GM18508 (cell line): ENCODE results near the gene SEMA5A.

Experiments used
- ATAC-seq: cut with Tn5 transposase; IDR thresholded peaks from one replicate; pipeline ENCODE4 v1.9.1; 2021; ENCODE audit warnings: moderate number of reproducible peaks; ENCODE audit not compliant: insufficient read depth, unreplicated experiment

Gene SEMA5A

GRCh38 chr5:9515436-9515835 is 30.4 kb downstream of the SEMA5A start:
- no peak for ATAC-seq

- ATAC-seq = no peak
Observed at GRCh38 chr5:9514968-9515367, 30.9 kb downstream of the SEMA5A start.

GRCh38 chr5:9513827-9514226 is 32.0 kb downstream of the SEMA5A start:
- no peak for ATAC-seq

- no peak for ATAC-seq
Observed at GRCh38 chr5:9512457-9512856, 33.4 kb downstream of the SEMA5A start.

- no peak for ATAC-seq
Observed at GRCh38 chr5:9507974-9508373, 37.9 kb downstream of the SEMA5A start.

- no peak for ATAC-seq
Observed at GRCh38 chr5:9505225-9505624, 40.6 kb downstream of the SEMA5A start.

GRCh38 chr5:9502864-9503263 is 43.0 kb downstream of the SEMA5A start:
- no peak for ATAC-seq

- no peak for ATAC-seq
Observed at GRCh38 chr5:9502050-9502834, 43.6 kb downstream of the SEMA5A start.

GRCh38 chr5:9500625-9501024 is 45.2 kb downstream of the SEMA5A start:
- no peak for ATAC-seq

- ATAC-seq = no peak
Observed at GRCh38 chr5:9500193-9500592, 45.7 kb downstream of the SEMA5A start.

- peak; percentile 91 for ATAC-seq
Observed at GRCh38 chr5:9499498-9499876, 46.4 kb downstream of the SEMA5A start.

GRCh38 chr5:9498541-9499497 is 47.1 kb downstream of the SEMA5A start:
- ATAC-seq = no peak

- ATAC-seq = no peak
Observed at GRCh38 chr5:9497347-9497746, 48.5 kb downstream of the SEMA5A start.

GRCh38 chr5:9496801-9497200 is 49.1 kb downstream of the SEMA5A start:
- ATAC-seq = no peak

GRCh38 chr5:9495121-9495520 is 50.8 kb downstream of the SEMA5A start:
- no peak for ATAC-seq

- no peak for ATAC-seq
Observed at GRCh38 chr5:9494301-9494700, 51.6 kb downstream of the SEMA5A start.

- no peak for ATAC-seq
Observed at GRCh38 chr5:9490494-9491097, 55.3 kb downstream of the SEMA5A start.

- no peak for ATAC-seq
Observed at GRCh38 chr5:9483779-9484178, 62.1 kb downstream of the SEMA5A start.

GRCh38 chr5:9483243-9483642 is 62.6 kb downstream of the SEMA5A start:
- no peak for ATAC-seq

GRCh38 chr5:9482381-9482780 is 63.5 kb downstream of the SEMA5A start:
- no peak for ATAC-seq

GRCh38 chr5:9480499-9480898 is 65.4 kb downstream of the SEMA5A start:
- ATAC-seq = no peak
